ENCODE results near the gene PLCG1. TPM values are rescaled to one million over a fixed set of nuclear protein-coding genes. Genes with fewer than 3 reads are reported as not detected.

PLCG1 gene
- total and polyA plus RNA-seq, 9 of the 15 experiments (the other 6 are each of a cell fraction or from before 2014, with no cell fraction given) = 1.7 to 67.0 (median 34.8) TPM

DNA sequence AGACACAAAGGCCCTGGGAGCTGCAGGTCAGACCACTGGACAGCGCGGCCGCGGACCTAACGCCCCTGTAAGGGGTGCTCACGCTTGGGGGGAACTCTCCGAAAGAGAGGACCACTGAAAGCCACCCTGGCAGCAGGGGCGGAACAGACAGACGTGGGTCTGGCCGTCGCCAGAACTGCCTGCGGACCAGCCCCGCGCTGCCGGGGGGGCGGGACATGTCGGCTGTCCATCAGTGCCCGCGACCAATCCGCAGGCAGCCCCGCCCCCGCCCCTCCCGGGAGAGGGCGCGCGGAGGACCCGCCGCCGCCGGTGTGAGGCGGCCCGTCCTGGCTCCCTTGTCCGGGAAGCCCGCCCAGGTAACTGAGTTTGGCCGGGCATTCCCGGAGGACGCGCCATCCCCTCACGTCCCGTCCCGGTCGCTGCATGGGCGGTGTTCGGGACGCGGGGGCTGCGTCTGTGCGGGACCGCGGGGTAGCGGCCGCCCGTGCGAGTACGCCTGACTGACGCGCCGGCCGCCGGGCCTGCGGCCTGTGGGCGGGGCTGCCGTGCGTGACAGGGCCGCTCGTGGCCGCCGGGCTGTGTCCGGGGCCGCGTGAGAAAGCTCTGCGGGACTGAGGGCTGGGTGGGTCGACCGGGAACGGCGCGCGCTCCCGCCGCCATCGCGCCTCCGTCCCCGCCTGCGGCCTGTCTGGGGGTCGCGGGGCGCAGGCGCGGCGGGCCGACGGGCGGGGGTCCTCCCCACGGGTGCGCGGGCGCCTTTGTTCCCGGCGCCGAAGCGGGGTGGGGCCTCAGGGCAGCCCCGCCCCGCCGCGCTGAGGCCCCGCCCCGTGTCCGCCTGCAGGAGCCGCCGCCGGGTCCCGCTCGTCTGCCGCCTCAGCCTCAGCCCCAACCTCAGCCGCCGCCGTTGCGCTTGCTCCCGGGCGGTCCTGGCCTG is at the start of gene PLCG1 (continued):
- peak; percentile 99 for TF ChIP-seq PKNOX1 (IDR thresholded peaks at IDR 0.05)
- no peak for TF ChIP-seq SREBF1 (IDR thresholded peaks at IDR 0.05; ENCODE audit: borderline replicate concordance, low read depth, low read length)
- TF ChIP-seq, protein P1, sequence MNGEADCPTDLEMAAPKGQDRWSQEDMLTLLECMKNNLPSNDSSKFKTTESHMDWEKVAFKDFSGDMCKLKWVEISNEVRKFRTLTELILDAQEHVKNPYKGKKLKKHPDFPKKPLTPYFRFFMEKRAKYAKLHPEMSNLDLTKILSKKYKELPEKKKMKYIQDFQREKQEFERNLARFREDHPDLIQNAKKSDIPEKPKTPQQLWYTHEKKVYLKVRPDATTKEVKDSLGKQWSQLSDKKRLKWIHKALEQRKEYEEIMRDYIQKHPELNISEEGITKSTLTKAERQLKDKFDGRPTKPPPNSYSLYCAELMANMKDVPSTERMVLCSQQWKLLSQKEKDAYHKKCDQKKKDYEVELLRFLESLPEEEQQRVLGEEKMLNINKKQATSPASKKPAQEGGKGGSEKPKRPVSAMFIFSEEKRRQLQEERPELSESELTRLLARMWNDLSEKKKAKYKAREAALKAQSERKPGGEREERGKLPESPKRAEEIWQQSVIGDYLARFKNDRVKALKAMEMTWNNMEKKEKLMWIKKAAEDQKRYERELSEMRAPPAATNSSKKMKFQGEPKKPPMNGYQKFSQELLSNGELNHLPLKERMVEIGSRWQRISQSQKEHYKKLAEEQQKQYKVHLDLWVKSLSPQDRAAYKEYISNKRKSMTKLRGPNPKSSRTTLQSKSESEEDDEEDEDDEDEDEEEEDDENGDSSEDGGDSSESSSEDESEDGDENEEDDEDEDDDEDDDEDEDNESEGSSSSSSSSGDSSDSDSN (IDR thresholded peaks at IDR 0.05; ENCODE audit: borderline replicate concordance in 1 of 2, low read depth in 2 of 2, low read length in 2 of 2) = peak in 1 of 2 experiments; percentile 63; a peak in 1 of 4 replicates
- TF ChIP-seq NFIX (CRISPR knock-in tag; IDR thresholded peaks at IDR 0.05; ENCODE audit: low read depth) = no peak
- TF ChIP-seq CREM (IDR thresholded peaks at IDR 0.05; ENCODE audit: low read depth) = 0 out of 2 replicates have a peak, but pooled peaks have one; percentile 24
- no peak for TF ChIP-seq CEBPB (tag; IDR thresholded peaks at IDR 0.05)
- TF ChIP-seq, protein P2, sequence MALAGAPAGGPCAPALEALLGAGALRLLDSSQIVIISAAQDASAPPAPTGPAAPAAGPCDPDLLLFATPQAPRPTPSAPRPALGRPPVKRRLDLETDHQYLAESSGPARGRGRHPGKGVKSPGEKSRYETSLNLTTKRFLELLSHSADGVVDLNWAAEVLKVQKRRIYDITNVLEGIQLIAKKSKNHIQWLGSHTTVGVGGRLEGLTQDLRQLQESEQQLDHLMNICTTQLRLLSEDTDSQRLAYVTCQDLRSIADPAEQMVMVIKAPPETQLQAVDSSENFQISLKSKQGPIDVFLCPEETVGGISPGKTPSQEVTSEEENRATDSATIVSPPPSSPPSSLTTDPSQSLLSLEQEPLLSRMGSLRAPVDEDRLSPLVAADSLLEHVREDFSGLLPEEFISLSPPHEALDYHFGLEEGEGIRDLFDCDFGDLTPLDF (CRISPR knock-in tag; IDR thresholded peaks at IDR 0.05) = peak; percentile 85; the same call in 1 of the 2 replicates
- peak; percentile 50 for TF ChIP-seq SMAD4 (CRISPR knock-in tag; conservative IDR thresholded peaks at IDR 0.05)
- TF ChIP-seq KLF13 (tag; IDR thresholded peaks at IDR 0.05; ENCODE audit: borderline replicate concordance, low read depth) = peak; percentile 60; the same call in 1 of the 2 replicates
- TF ChIP-seq SIN3A (IDR thresholded peaks at IDR 0.05; ENCODE audit: borderline replicate concordance in 2 of 2, control insufficient read depth in 1 of 2, low read depth in 2 of 2, low read length in 2 of 2) = peak in 1 of 2 experiments; percentile 66; a peak in 1 of 4 replicates
- peak; percentile 58 for TF ChIP-seq SIN3B (IDR thresholded peaks at IDR 0.05; ENCODE audit: low read depth)
